H1 (cell line): ENCODE results near the gene XPO5. TPM values are rescaled to one million over a fixed set of nuclear protein-coding genes. Genes with fewer than 3 reads are reported as not detected.

Experiments
- CTCF ChIA-PET: fragments of 300-600 bp; sonication (Branson Sonifier 250); formaldehyde crosslinking; loops from one replicate; lab custom pipeline; 2021; ENCODE audit not compliant: partially characterized antibody; lab: Charles Lee
- POLR2A ChIA-PET: fragments of 300-600 bp; sonication (Branson Sonifier 250); formaldehyde crosslinking; loops from one replicate; lab custom pipeline; 2021; ENCODE audit warnings: inconsistent platforms; ENCODE audit not compliant: partially characterized antibody; lab: Charles Lee
- DNase-seq, 2 experiments: peaks; one replicate each; pipeline versions ENCODE4 v3.0.0 to v3.0.0-alpha.2; 2010 to 2022; ENCODE audit warnings: low spot score in 2 of 2, low read depth in 1 of 2, mixed read lengths in 1 of 2
- FAIRE-seq: peaks from 2 replicates; lab custom pipeline; 2011; peaks lifted over from hg19 to GRCh38; lab: Jason Lieb, UNC
- H2AFZ ChIP-seq: 2 replicates; pipeline ENCODE4 v1.8.1; 2012; ENCODE audit warnings: low read length, inconsistent platforms
- H2AK5ac ChIP-seq: 2 replicates; pipeline ENCODE4 v1.6.1; 2013; ENCODE audit warnings: low read depth, low read length
- H2BK120ac ChIP-seq: replicated peaks from 2 replicates; pipeline ENCODE3; 2013; ENCODE audit warnings: low read depth, low read length, inconsistent platforms
- H2BK12ac ChIP-seq: 2 replicates; pipeline ENCODE4 v1.6.1; 2013; ENCODE audit warnings: low read depth, low read length
- H2BK15ac ChIP-seq: 2 replicates; pipeline ENCODE4 v1.6.1; 2013; ENCODE audit warnings: low read length
- H2BK20ac ChIP-seq: 2 replicates; pipeline ENCODE4 v1.6.1; 2013; ENCODE audit warnings: low read length
- H2BK5ac ChIP-seq: 2 replicates; pipeline ENCODE4 v1.6.1; 2013; ENCODE audit warnings: low read depth, low read length
- H3K14ac ChIP-seq: 2 replicates; pipeline ENCODE4 v1.6.1; 2013; ENCODE audit warnings: inconsistent platforms; ENCODE audit not compliant: insufficient read length
- H3K18ac ChIP-seq: 2 replicates; pipeline ENCODE4 v1.6.1; 2013; ENCODE audit warnings: low read length; ENCODE audit errors: extremely low read depth
- H3K23ac ChIP-seq: 2 replicates; pipeline ENCODE4 v1.6.1; 2013; ENCODE audit warnings: inconsistent platforms; ENCODE audit not compliant: insufficient read length
- H3K23me2 ChIP-seq: 2 replicates; pipeline ENCODE4 v1.6.1; 2013; ENCODE audit warnings: low read depth, low read length
- H3K27ac ChIP-seq: 2 replicates; pipeline ENCODE4 v1.6.1; 2011; ENCODE audit warnings: low read depth, low read length, inconsistent platforms
- H3K27me3 ChIP-seq, 4 experiments: replicated peaks in 1 of 4; 1 replicate in 1 of 4; 2 replicates in 3 of 4; pipeline versions ENCODE4 v1.6.1 to v1.8.1; 2011 to 2013; ENCODE audit warnings: low read length in 3 of 4, mild to moderate bottlenecking in 3 of 4, inconsistent platforms in 2 of 4, mixed read lengths in 2 of 4, moderate library complexity in 1 of 4; ENCODE audit not compliant: control insufficient read depth in 3 of 4, insufficient read depth in 3 of 4; ENCODE audit errors: extremely low read depth in 1 of 4
- H3K36me3 ChIP-seq, 4 experiments: 2 replicates each; pipeline versions ENCODE4 v1.6.1 to v1.8.1; 2011 to 2013; ENCODE audit warnings: mild to moderate bottlenecking in 4 of 4, low read length in 3 of 4, moderate library complexity in 2 of 4, control low read depth in 1 of 4, inconsistent platforms in 1 of 4; ENCODE audit not compliant: insufficient read depth in 4 of 4, control insufficient read depth in 2 of 4
- H3K4ac ChIP-seq: replicated peaks from 2 replicates; pipeline ENCODE3; 2013; ENCODE audit warnings: low read length, low read depth, mixed read lengths, inconsistent platforms; ENCODE audit not compliant: insufficient read length
- H3K4me1 ChIP-seq, 4 experiments: replicated peaks in 1 of 4; 1 replicate in 1 of 4; 2 replicates in 3 of 4; pipeline versions ENCODE4 v1.6.1 to v1.8.1; 2011 to 2013; ENCODE audit warnings: low read length in 3 of 4, inconsistent platforms in 2 of 4, mixed read lengths in 1 of 4; ENCODE audit not compliant: insufficient read depth in 4 of 4, control insufficient read depth in 3 of 4
- H3K4me2 ChIP-seq, 2 experiments: 2 replicates each; pipeline versions ENCODE4 v1.6.1 to v1.8.1; 2011 to 2013; ENCODE audit warnings: low read depth in 2 of 2, low read length in 2 of 2, control low read depth in 1 of 2, inconsistent platforms in 1 of 2, mild to moderate bottlenecking in 1 of 2; ENCODE audit not compliant: insufficient read depth in 1 of 2
- H3K4me3 ChIP-seq, 4 experiments: fragments of 200-600, 300-600 bp in 1 of 4; sonication (generic), shearing (Covaris generic), sonication (Bioruptor Twin) in 1 of 4; 2 replicates each; pipeline versions ENCODE4 v1.5.1 to v1.8.1; 2011 to 2016; ENCODE audit warnings: low read length in 4 of 4, low read depth in 3 of 4, control low read depth in 2 of 4, inconsistent platforms in 2 of 4, mild to moderate bottlenecking in 2 of 4, mixed read lengths in 1 of 4, moderate library complexity in 1 of 4; ENCODE audit not compliant: insufficient read depth in 2 of 4; ENCODE audit errors: extremely low read depth in 1 of 4
- H3K56ac ChIP-seq: replicated peaks from 2 replicates; pipeline ENCODE3; 2013; ENCODE audit warnings: low read depth, mild to moderate bottlenecking, mixed read lengths, low read length, inconsistent platforms; ENCODE audit not compliant: insufficient read length
- H3K79me1 ChIP-seq: 2 replicates; pipeline ENCODE4 v1.6.1; 2013; ENCODE audit warnings: low read depth, low read length, control low read depth
- H3K79me2 ChIP-seq, 2 experiments: 2 replicates each; pipeline versions ENCODE4 v1.6.1 to v1.8.1; 2012 to 2013; ENCODE audit warnings: low read length in 2 of 2, mild to moderate bottlenecking in 2 of 2, inconsistent platforms in 1 of 2; ENCODE audit not compliant: insufficient read depth in 2 of 2, control insufficient read depth in 1 of 2
- H3K9ac ChIP-seq, 4 experiments: replicated peaks in 1 of 4; 1 replicate in 1 of 4; 2 replicates in 3 of 4; pipeline versions ENCODE4 v1.6.1 to v1.8.1; 2011 to 2013; ENCODE audit warnings: low read depth in 3 of 4, low read length in 3 of 4, control low read depth in 2 of 4, mild to moderate bottlenecking in 2 of 4, moderate library complexity in 2 of 4, inconsistent platforms in 1 of 4; ENCODE audit errors: extremely low read depth in 1 of 4
- H3K9me3 ChIP-seq, 2 experiments: 2 replicates each; pipeline versions ENCODE4 v1.6.1 to v1.8.1; 2012 to 2013; ENCODE audit warnings: mild to moderate bottlenecking in 2 of 2, moderate library complexity in 2 of 2, control low read depth in 1 of 2, inconsistent platforms in 1 of 2, low read depth in 1 of 2, low read length in 1 of 2, mixed read lengths in 1 of 2; ENCODE audit not compliant: insufficient read depth in 2 of 2
- H4K20me1 ChIP-seq, 2 experiments: replicated peaks in 1 of 2; 2 replicates each; pipeline versions ENCODE3 to v1.8.1; 2011 to 2013; ENCODE audit warnings: inconsistent platforms in 2 of 2, low read length in 2 of 2, mild to moderate bottlenecking in 1 of 2; ENCODE audit not compliant: insufficient read depth in 2 of 2, control insufficient read depth in 1 of 2
- H4K5ac ChIP-seq: 2 replicates; pipeline ENCODE4 v1.6.1; 2013; ENCODE audit warnings: low read length, low read depth, mixed read lengths, inconsistent platforms; ENCODE audit not compliant: insufficient read length
- H4K8ac ChIP-seq: 2 replicates; pipeline ENCODE4 v1.8.0; 2013; ENCODE audit warnings: mild to moderate bottlenecking, moderate library complexity, low read length, inconsistent platforms; ENCODE audit not compliant: insufficient read depth; ENCODE audit errors: extremely low read depth
- H4K91ac ChIP-seq: replicated peaks from 2 replicates; pipeline ENCODE3; 2013; ENCODE audit warnings: low read length, mixed read lengths, inconsistent platforms; ENCODE audit not compliant: insufficient read length
- ASH2L ChIP-seq: fragments of 200-600, 300-600 bp; sonication (generic); IDR thresholded peaks from one replicate; pipeline ENCODE4 v1.7.1; 2017; ENCODE audit warnings: low read length
- ATF2 ChIP-seq: IDR thresholded peaks from 2 replicates; pipeline ENCODE4 v1.6.1; 2012; ENCODE audit warnings: low read length, inconsistent platforms
- BCL11A ChIP-seq, 2 experiments: IDR thresholded peaks; one replicate each; pipeline ENCODE4 v1.6.1; 2011; ENCODE audit warnings: low read depth in 2 of 2, low read length in 2 of 2, mild to moderate bottlenecking in 2 of 2
- E2F6 ChIP-seq: IDR thresholded peaks from 2 replicates; pipeline ENCODE4 v1.6.1; 2012; ENCODE audit warnings: inconsistent platforms
- KDM1A ChIP-seq: fragments of 200-600, 300-600 bp; sonication (generic); IDR thresholded peaks from 2 replicates; pipeline ENCODE4 v1.7.1; 2016; ENCODE audit warnings: mild to moderate bottlenecking, low read length, borderline replicate concordance
- POLR2A ChIP-seq, 2 experiments: IDR thresholded peaks; 1 replicate in 1 of 2; 2 replicates in 1 of 2; pipeline ENCODE4 v1.6.1; 2011; ENCODE audit warnings: low read depth in 2 of 2, low read length in 2 of 2, mild to moderate bottlenecking in 2 of 2; ENCODE audit errors: control extremely low read depth in 1 of 2
- POLR2AphosphoS5 ChIP-seq: IDR thresholded peaks from 2 replicates; pipeline ENCODE4 v1.6.1; 2011; ENCODE audit warnings: low read depth, low read length
- SIRT6 ChIP-seq: IDR thresholded peaks from one replicate; pipeline ENCODE4 v1.7.1; 2012; ENCODE audit warnings: low read length, inconsistent platforms
- WGBS, 2 experiments: shearing (Covaris generic) in 1 of 2; methylation state at CpG; one replicate each; pipeline versions ENCODE4 v1.1.6 to v1.1.7; 2013 to 2015; ENCODE audit warnings: low lambda C conversion rate in 2 of 2, mixed read lengths in 2 of 2, inconsistent platforms in 1 of 2, low coverage in 1 of 2, missing lambda C conversion rate in 1 of 2; ENCODE audit not compliant: insufficient replicate concordance in 2 of 2, insufficient coverage in 1 of 2, insufficient read length in 1 of 2; ENCODE audit errors: extremely low coverage in 1 of 2, missing lambda C conversion rate in 1 of 2; 5-methylcytosine and 5-hydroxymethylcytosine counted together
- polyA plus RNA-seq, 7 experiments: library from polyadenylated mRNA; depleted of rRNA in 3 of 7; stranded (reverse) in 5 of 7; unstranded in 2 of 7; fragments of >200 nt in 5 of 7; fragments of 200-250 nt in 2 of 7; gene quantifications; 1 replicate in 5 of 7; 2 replicates in 1 of 7; 4 replicates in 1 of 7; pipeline versions ENCODE4 v1.2.1 to v1.2.3, GENCODE V29; 2011 to 2013; ENCODE audit warnings: missing spikeins in 2 of 7, mixed read lengths in 2 of 7
- total RNA-seq: library from RNA; stranded (reverse); fragmentation: NEBNext Ultra II Directional; extraction: Animal tissue kit (Norgen Biotek cat#: 25700); gene quantifications from 2 replicates; pipeline ENCODE4 v1.2.1, GENCODE V29; 2021

Gene XPO5
- total and polyA plus RNA-seq, 2 of the 8 experiments (the other 6 are each of a cell fraction or from before 2014, with no cell fraction given), result 80.6 to 95.7 TPM

DNA sequence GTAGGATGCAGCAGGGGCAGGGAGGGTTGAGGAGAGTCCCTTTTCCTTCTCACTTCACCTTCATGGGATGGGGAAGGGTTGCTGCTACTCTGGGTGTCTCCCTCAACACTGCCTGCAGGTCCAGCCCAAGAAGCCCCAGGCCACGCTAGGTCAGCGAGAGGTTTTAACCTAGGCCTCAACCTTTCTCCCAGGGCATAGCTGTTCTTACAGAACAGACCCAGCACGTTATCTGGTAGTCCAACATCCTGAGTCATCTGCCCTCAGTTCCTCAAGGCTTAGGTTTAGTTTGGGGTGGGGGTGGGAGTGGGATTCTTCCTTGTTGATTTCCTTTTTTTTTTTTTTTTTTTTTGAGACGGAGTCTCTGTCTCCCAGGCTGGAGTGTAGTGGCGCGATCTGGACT lies 81.5 kb downstream of the XPO5 start:
- Histone ChIP-seq H2AFZ (no peak overlapping the region), H3K79me1 (peaks cover 26% of the 10 kb centered on the region), H3K23ac (no peak overlapping the region), H2BK12ac (no peak overlapping the region), H2BK15ac (no peak overlapping the region), H4K8ac (no peak overlapping the region), H4K20me1 (peaks cover 15 to 34% of the 10 kb centered on the region in 2 experiments), H3K23me2 (no peaks in the 10 kb centered on the region), H3K9me3 (no peaks in the 10 kb centered on the region), H4K5ac (no peak overlapping the region), H3K79me2 (peaks cover 4 to 42% of the 10 kb centered on the region in 2 experiments; a peak in 3 of 4 replicates), H2BK20ac (no peak overlapping the region), H2AK5ac (no peak overlapping the region), H3K4me2 (no peak overlapping the region), H3K4ac (no peak overlapping the region), H4K91ac (no peak overlapping the region), H3K9ac (no peak overlapping the region), H3K27me3 (no peaks in the 10 kb centered on the region), H3K56ac (no peak overlapping the region), H2BK120ac (no peak overlapping the region), H3K36me3 (peaks cover 8 to 13% (median 9%) of the 10 kb centered on the region in 4 experiments; a peak in 7 of 8 replicates), H3K14ac (no peak overlapping the region), H3K18ac (no peak overlapping the region), H3K4me1 (peaks cover 7 to 19% (median 14%) of the 10 kb centered on the region in 4 experiments), H3K4me3 (no peak overlapping the region), H3K27ac (no peak overlapping the region), H2BK5ac (no peak overlapping the region)
- no peak for FAIRE-seq
- CTCF ChIA-PET, result interaction anchor here (1.0 to 32.9 kb wide), 7 partner anchors 6 to 116 kb away, joined by 3 to 536 read pairs (median 4); partner anchors contain the start of genes DLK2, LRRC73 and TJAP1
- POLR2A ChIA-PET, result interaction anchor here (1.2 to 5.6 kb wide), 5 partner anchors 9 to 23 kb away, joined by 3 to 27 read pairs (median 6); partner anchors contain the start of genes POLR1C, TJAP1 and YIPF3
- DNase-seq, result no peak
- 91% methylated on average over 4 of the region's 6 CpGs; no CpG with 5 or more reads in 1 of the 2 experiments for WGBS, 2 experiments
- TF ChIP-seq E2F6, result no peak
- no peak for TF ChIP-seq BCL11A (IDR thresholded peaks at IDR 0.05; ENCODE audit: low read depth in 2 of 2, low read length in 2 of 2)
- TF ChIP-seq POLR2A (IDR thresholded peaks at IDR 0.05; ENCODE audit: control extremely low read depth in 1 of 2, low read depth in 2 of 2, low read length in 2 of 2), result no peak
- TF ChIP-seq ASH2L, result no peak
- no peak for TF ChIP-seq KDM1A
- no peak for TF ChIP-seq ATF2
- TF ChIP-seq POLR2AphosphoS5, result no peak
- no peak for TF ChIP-seq SIRT6
